ENCODE results near the gene AZIN2.

GRCh38 chr1:33132549-33132948, 51.6 kb downstream of the AZIN2 start:
- TF ChIP-seq, protein P1, sequence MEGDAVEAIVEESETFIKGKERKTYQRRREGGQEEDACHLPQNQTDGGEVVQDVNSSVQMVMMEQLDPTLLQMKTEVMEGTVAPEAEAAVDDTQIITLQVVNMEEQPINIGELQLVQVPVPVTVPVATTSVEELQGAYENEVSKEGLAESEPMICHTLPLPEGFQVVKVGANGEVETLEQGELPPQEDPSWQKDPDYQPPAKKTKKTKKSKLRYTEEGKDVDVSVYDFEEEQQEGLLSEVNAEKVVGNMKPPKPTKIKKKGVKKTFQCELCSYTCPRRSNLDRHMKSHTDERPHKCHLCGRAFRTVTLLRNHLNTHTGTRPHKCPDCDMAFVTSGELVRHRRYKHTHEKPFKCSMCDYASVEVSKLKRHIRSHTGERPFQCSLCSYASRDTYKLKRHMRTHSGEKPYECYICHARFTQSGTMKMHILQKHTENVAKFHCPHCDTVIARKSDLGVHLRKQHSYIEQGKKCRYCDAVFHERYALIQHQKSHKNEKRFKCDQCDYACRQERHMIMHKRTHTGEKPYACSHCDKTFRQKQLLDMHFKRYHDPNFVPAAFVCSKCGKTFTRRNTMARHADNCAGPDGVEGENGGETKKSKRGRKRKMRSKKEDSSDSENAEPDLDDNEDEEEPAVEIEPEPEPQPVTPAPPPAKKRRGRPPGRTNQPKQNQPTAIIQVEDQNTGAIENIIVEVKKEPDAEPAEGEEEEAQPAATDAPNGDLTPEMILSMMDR (IDR thresholded peaks at IDR 0.05; ENCODE audit: control extremely low read depth in 1 of 3, insufficient read depth in 1 of 3, low read depth in 1 of 3, low read length in 3 of 3), result no peak
- TF ChIP-seq KDM1A (IDR thresholded peaks at IDR 0.05; ENCODE audit: borderline replicate concordance, low read length) (no peak), POLR2A (IDR thresholded peaks at IDR 0.05; ENCODE audit: control extremely low read depth in 1 of 2, low read depth in 2 of 2, low read length in 2 of 2) (no peak), POLR2AphosphoS5 (IDR thresholded peaks at IDR 0.05; ENCODE audit: low read depth, low read length) (no peak), RNF2 (IDR thresholded peaks at IDR 0.05; ENCODE audit: borderline replicate concordance, low read depth, low read length, missing control alignments, poor library complexity, severe bottlenecking) (no peak), RAD21 (IDR thresholded peaks at IDR 0.05 in 1 of 2, conservative IDR thresholded peaks at IDR 0.05 in 1 of 2; ENCODE audit: low read depth in 2 of 2, low read length in 2 of 2) (no peak)
- TF ChIP-seq, protein P2, sequence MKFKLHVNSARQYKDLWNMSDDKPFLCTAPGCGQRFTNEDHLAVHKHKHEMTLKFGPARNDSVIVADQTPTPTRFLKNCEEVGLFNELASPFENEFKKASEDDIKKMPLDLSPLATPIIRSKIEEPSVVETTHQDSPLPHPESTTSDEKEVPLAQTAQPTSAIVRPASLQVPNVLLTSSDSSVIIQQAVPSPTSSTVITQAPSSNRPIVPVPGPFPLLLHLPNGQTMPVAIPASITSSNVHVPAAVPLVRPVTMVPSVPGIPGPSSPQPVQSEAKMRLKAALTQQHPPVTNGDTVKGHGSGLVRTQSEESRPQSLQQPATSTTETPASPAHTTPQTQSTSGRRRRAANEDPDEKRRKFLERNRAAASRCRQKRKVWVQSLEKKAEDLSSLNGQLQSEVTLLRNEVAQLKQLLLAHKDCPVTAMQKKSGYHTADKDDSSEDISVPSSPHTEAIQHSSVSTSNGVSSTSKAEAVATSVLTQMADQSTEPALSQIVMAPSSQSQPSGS (IDR thresholded peaks at IDR 0.05; ENCODE audit: low read length), result no peak

Measured in H1 (cell line).